Panc1 (cell line): ENCODE measurements around the gene OR2T1.
"Not testable (repeated sequence)": the region's sequence is repeated elsewhere in the genome, so short reads cannot be mapped to it uniquely, and the experiment has no call there.

ENCODE experiments used
- CTCF ChIP-seq: fragments of 450-650 bp; IDR thresholded peaks from 2 replicates; pipeline ENCODE4 v1.5.1; 2017; ENCODE audit warnings: mild to moderate bottlenecking
- POLR2AphosphoS5 ChIP-seq: IDR thresholded peaks from 2 replicates; pipeline ENCODE4 v1.6.1; 2012; ENCODE audit warnings: mild to moderate bottlenecking, low read depth, low read length, moderate library complexity
- REST ChIP-seq, 2 experiments: IDR thresholded peaks; 2 replicates each; pipeline ENCODE4 v1.6.1; 2011 to 2012; ENCODE audit warnings: low read depth in 2 of 2, control low read depth in 1 of 2, low read length in 1 of 2, mild to moderate bottlenecking in 1 of 2, moderate library complexity in 1 of 2; ENCODE audit not compliant: insufficient read depth in 1 of 2
- SIN3A ChIP-seq: IDR thresholded peaks from 2 replicates; pipeline ENCODE4 v1.6.1; 2012; ENCODE audit warnings: low read depth, mild to moderate bottlenecking, low read length, moderate library complexity, borderline replicate concordance; ENCODE audit not compliant: insufficient read depth
- TCF7L2 ChIP-seq: IDR thresholded peaks from 2 replicates; pipeline ENCODE4 v1.6.1; 2011; ENCODE audit warnings: mild to moderate bottlenecking, low read depth, low read length, inconsistent platforms

DNA sequence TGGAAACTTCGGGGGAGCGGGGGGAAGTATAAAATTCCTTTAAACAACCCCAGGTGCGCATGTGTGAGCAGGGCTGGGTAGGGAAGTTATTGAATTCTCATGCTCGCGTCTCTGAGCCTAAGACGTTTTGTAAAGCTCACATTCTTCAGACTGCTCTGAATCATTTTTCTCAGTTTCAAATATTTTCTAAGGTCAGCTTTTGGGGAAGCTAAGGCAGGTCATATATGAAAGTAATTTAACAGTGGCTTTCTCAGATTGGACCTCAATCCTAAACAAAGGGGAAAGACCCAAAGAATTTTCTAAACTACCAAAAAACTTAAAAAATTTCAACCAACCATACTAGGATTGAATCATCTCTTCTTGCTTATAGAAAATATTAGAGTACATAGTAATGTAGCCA, 32.1 kb downstream of the OR2T1 start:
- not testable (repeated sequence) for TF ChIP-seq CTCF; REST (IDR thresholded peaks at IDR 0.05; ENCODE audit: insufficient read depth in 1 of 2, low read depth in 2 of 2, low read length in 1 of 2); POLR2AphosphoS5; SIN3A; TCF7L2
